GM18507 (cell line): Measurements from ENCODE around the gene TRMU.
A peak's percentile ranks its signal among the peaks of the same experiment; 100 is the strongest.
"Not testable (repeated sequence)": the region's sequence is repeated elsewhere in the genome, so short reads cannot be mapped to it uniquely, and the experiment has no call there.

ENCODE experiments used
- DNase-seq: peaks from one replicate; pipeline ENCODE4 v3.0.0; 2011; ENCODE audit warnings: low read depth; ENCODE audit not compliant: insufficient read length; ENCODE audit errors: extremely low spot score
- FAIRE-seq: peaks from 2 replicates; lab custom pipeline; 2011; peaks lifted over from hg19 to GRCh38; lab: Jason Lieb, UNC

The TRMU gene

GRCh38 chr22:46297151-46297812, 38.2 kb upstream of the TRMU start:
- FAIRE-seq = peak; percentile 12

GRCh38 chr22:46299101-46299500, 36.4 kb upstream of the TRMU start:
- FAIRE-seq (no peak), DNase-seq (no peak)

More at GRCh38 chr22:46297151-46297812, 38.2 kb upstream of the TRMU start:
- DNase-seq = no peak

DNA sequence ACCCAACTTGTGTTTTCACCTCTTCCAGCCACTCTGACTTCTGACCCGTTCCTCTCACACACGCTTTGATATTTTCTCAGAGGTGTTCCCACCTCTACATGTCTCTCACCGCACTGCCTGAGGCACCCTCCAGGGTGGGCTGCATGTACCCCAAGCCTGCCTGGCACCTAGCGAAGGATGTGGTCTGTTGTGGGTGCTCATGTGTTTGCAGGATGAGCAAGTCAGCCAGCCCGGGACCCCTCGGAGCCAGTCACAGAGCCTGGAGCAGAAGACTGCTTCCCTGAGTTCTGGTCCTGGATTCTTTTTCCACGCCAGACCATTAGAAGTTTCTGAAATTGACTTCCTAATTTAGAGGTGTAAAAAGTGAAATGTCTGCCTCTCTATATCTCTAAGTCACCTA, 35.0 kb upstream of the TRMU start:
- FAIRE-seq (no peak), DNase-seq (no peak)

DNA sequence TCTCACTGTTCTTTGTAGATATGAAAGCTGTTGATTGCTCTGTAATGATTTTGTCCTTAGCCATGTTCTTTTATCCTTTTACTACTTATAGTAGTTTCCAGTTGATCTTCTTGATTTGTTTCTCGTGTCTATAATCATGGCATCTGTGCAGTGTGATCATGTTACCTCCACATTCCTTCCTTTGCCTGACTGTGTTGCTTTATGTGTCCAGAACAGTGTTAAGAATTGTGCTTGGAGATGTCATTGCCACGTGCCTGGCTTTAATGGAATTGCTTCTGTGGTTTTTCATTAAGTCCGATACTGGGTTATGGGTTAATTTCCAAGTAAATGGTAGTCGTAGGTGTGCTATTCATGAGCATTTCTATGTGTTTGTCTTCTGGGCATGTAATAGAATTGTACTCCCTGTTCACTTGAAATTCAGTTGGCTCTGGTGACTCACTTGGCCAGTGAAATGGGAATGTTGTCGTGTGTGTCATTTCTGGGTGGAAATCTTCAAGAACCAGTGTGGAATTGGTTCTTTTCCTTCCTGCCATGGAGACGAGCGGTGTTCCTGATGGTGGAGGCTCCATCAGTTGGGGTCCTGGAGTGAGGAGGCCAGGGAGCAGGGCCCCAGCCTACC, 32.1 kb upstream of the TRMU start:
- no peak for DNase-seq

DNA sequence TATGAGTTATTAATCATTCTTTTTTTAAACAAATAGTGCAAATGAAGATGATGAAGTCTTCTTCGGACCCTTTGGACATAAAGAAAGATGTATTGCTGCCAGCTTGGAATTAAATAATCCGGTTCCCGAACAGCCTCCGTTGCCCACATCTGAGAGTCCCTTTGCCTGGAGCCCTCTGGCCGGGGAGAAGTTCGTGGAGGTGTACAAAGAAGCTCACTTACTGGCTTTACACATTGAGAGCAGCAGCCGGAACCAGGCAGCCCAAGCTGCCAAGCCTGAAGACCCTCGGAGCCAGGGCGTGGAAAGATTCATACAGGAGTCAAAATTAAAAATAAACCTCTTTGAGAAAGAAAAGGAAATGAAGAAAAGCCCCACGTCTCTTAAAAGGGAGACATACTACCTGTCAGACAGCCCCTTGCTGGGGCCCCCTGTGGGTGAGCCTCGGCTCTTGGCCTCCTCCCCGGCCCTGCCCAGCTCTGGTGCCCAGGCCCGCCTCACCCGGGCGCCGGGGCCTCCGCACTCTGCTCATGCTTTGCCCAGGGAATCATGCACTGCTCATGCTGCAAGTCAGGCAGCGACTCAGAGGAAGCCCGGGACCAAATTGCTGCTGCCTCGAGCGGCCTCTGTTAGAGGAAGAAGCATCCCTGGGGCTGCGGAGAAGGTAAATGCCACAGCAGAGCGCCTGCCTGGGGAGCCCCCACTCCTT, 27.1 kb upstream of the TRMU start:
- FAIRE-seq (no peak), DNase-seq (no peak)

More for the DNA sequence above, 32.1 kb upstream of the TRMU start:
- no peak for FAIRE-seq

GRCh38 chr22:46309526-46310085, 25.9 kb upstream of the TRMU start:
- DNase-seq (no peak), FAIRE-seq (no peak)

GRCh38 chr22:46312056-46312455, 23.5 kb upstream of the TRMU start:
- DNase-seq (no peak), FAIRE-seq (no peak)

DNA sequence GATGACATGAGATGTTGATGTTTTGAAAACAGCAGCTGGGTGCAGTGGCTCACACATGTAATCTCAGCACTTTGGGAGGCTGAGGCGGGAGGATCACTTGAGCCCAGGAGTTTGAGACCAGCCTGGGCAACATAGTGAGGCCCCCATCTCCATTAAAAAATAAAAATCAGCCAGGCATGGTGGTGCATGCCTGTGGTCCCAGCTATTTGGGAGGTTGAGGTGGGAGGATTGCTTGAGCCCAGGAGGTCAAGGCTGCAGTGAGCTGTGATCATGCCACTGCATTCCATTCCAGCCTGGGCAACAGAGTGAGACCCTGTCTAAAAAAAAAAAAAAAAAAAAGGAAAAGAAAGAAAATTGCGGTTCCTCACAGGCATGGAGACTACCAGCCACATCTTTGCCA, 22.7 kb upstream of the TRMU start:
- DNase-seq, FAIRE-seq: not testable (repeated sequence)

DNA sequence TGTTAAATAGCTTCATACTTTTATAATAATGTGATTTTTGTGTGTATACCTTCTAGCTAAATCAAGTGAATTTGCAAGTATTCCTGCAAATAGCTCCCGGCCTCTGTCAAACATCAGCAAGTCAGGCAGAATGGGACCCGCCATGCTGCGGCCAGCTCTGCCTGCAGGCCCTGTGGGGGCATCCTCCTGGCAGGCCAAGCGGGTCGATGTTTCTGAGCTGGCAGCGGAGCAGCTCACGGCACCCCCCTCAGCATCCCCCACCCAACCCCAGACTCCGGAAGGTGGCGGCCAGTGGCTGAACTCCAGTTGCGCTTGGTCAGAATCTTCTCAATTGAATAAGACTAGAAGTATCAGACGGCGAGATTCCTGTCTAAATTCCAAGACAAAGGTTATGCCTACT, 19.5 kb upstream of the TRMU start:
- FAIRE-seq = no peak
- no peak for DNase-seq

GRCh38 chr22:46317646-46318045, 17.9 kb upstream of the TRMU start:
- DNase-seq (no peak), FAIRE-seq (no peak)

GRCh38 chr22:46318576-46318975, 16.9 kb upstream of the TRMU start:
- no peak for FAIRE-seq

DNA sequence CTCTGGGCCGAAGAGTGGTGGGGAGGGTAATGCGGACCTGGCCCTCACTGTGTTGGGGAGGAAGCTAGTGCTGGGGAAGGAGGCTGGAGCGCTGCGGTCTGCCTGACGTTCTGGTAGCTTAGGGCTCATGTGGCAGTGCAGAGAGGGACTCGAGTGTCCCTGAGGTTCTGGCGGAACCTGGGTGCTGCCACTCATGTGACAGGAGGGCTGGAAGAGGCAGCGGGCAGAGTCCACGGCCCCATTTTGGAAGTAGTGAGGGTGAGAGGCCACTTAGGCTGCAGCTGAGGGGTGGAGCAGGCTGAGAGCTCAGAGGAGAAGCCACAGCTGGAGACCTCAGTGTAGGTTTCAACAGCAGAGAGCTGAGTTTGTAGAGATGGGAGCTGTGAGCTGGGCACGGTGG, 16.2 kb upstream of the TRMU start:
- DNase-seq (no peak), FAIRE-seq (no peak)

More at GRCh38 chr22:46318576-46318975, 16.9 kb upstream of the TRMU start:
- DNase-seq = no peak

GRCh38 chr22:46320166-46320710, 15.3 kb upstream of the TRMU start:
- FAIRE-seq (no peak), DNase-seq (no peak)

DNA sequence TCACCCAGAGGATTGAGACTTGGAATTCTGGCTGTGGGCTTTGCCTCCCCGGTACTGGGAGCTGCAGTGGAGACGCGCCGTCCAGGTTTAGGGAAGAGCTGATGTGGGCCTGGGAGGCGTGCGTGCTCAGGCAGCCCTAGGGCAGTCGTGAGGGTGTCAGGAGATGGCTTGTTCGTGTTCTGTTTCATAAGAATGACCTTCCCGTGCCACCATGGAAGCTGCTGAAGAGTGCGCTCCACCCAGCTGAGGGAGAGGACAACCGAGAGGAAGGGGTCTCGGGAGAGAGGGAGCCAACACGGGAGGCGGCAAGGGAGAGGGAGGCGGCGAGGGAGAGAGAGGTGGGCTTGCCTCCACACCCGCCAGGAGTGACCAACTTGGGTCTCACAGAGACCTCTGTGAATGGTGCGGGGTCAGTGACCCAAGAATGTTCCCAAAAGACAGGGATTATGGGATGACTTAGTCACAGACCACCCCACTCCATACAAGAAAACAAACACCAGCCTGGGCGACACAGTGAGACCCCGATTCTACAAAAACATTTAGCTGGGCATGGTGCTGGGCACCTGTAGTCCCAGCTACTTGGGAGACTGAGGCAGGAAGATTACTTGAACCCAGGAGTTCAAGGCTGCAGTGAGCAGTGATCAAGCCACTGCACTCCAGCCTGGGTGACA, 14.7 kb upstream of the TRMU start:
- DNase-seq (no peak), FAIRE-seq (no peak)

GRCh38 chr22:46322711-46323110, 12.8 kb upstream of the TRMU start:
- no peak for FAIRE-seq
- DNase-seq = no peak

DNA sequence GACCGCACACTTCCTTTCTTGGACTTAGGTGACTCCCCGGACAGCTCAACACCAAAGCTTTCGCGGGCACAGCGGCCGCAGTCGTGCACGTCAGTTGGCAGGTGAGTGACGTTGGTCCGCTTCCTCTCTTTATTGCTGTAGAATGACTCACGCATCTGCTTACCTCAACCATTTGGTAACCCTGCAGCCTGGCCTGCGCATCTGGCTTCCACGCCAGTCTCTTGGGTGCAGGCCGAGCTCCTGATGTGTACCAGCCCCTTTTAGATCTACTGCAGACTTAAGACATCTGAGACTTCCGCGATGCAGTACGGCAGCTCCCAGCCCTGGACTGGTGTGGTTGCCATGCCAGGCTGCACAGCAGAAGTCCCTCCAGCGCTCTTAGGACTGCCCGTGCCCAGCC, 12.4 kb upstream of the TRMU start:
- no peak for FAIRE-seq
- no peak for DNase-seq

DNA sequence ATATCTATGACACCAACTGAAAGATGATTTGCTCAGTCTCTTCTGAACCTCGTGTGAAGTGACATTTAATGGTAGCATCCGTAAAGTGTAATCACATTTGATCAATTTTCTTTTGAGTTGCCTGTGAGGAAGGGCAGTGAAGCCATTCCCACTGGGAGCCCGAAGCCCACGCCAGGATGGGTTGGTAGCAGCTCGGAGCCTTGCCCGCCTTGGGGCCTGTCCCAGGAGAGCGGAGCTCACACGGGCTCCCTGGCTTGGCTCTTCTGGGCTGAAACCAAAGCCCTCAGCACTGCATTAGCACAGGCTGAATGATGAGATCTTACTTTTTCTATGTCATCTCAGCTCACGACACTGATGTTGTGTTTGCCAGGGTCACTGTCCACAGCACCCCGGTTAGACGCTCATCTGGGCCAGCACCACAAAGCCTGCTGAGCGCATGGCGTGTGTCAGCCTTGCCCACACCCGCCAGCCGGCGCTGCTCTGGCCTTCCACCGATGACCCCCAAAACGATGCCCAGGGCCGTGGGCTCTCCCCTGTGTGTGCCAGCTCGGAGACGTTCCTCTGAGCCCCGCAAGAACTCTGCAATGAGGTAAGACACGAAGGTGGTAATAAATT, 9.3 kb upstream of the TRMU start:
- no peak for FAIRE-seq
- no peak for DNase-seq

DNA sequence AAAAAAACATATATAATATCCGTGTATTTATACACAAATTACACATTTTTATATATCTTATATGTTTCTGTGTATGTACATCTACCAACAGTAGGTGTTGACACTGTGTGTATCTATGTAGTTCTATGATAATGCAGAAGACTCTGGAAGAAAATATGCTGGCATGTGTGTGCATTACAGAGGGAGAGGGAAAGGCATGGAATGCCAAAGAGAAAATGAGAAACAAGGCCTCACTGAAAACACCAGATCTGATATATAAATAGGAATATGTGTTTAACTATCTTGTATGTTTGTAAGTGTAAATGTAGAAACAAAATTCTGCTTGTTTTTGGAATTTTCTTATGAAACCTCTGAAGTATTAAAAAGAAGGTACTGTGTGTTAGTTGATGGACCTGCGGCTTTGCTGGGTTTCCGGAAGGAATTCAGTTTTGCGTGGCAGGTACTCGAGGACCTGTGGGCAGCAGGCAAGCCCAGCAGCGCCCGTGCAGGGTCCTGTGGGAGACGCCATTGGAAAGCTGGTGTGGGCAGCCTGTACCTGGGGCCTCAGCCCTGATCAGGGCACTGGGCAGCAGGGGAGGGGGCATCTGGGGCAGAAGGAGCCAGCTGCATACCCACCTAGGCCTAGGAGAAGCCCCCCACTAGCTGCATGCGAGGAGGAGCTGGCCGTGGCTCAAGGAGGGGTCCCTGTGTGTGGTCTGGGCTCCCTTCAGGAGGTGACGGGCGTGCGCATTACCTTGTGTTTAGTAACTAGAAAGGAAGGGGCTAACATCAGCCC, 7.6 kb upstream of the TRMU start:
- FAIRE-seq = no peak
- DNase-seq = no peak

DNA sequence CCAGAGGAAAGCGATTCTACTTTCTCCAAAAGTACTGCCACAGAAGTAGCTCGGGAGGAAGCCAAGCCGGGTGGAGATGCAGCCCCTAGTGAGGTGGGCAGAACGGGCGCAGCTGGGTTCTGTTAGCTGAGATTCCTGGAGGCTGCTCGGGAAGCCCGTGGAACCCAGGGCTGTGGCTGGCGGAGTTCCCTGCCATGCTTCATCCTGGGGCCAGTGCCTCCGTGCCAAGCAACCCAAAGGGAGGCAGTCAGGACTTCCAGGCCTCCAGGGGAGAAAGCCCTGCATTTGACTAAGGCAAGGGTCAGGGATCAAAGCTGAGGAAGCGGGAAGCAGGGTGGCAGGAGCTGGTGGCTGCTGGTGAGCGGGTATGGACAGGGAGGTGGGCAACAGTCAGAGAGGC, 6.7 kb upstream of the TRMU start:
- FAIRE-seq (no peak), DNase-seq (no peak)
